ENCODE results near the gene ABHD10. TPM values are rescaled to one million over a fixed set of nuclear protein-coding genes. Genes with fewer than 3 reads are reported as not detected.

Gene ABHD10
- total and polyA plus RNA-seq, 10 of the 15 experiments (the other 5 are each of a cell fraction or from before 2014, with no cell fraction given) = 12.3 to 51.0 (median 28.9) TPM

- H4K20me1 ChIP-seq (ENCODE audit: control insufficient read depth, insufficient read depth) = no peaks in the 10 kb centered on the region
Observed at GRCh38 chr3:111980716-111981456, 2.1 kb downstream of the ABHD10 start.

More at GRCh38 chr3:111980716-111981456, 2.1 kb downstream of the ABHD10 start:
- Histone ChIP-seq H3K36me3 (ENCODE audit: control insufficient read depth in 2 of 2, insufficient read depth in 2 of 2, low read length in 1 of 2) (peaks cover 0 to 5% of the 10 kb centered on the region in 2 experiments; a peak in 1 of 4 replicates), H3K9ac (ENCODE audit: control insufficient read depth, insufficient read depth, low read length) (no peak overlapping the region), H3K4me1 (ENCODE audit: control insufficient read depth, insufficient read depth, low read length) (peaks cover 5% of the 10 kb centered on the region), H3K27me3 (replicated peaks in 1 of 2; ENCODE audit: control insufficient read depth in 2 of 2, insufficient read depth in 2 of 2, low read length in 1 of 2) (no peaks in the 10 kb centered on the region), H3K79me2 (ENCODE audit: control insufficient read depth, insufficient read depth, low read length) (peaks cover 27% of the 10 kb centered on the region), H3K27ac (ENCODE audit: control insufficient read depth, insufficient read depth) (no peak overlapping the region), H3K9me3 (replicated peaks; ENCODE audit: control insufficient read depth, insufficient read depth, low read length) (no peaks in the 10 kb centered on the region), H2AFZ (ENCODE audit: control insufficient read depth, low read depth, low read length) (no peak overlapping the region), H3K4me2 (ENCODE audit: control insufficient read depth, insufficient read depth) (peak overlapping the region; percentile 72), H3K4me3 (peak overlapping the region; percentile 44; the same call in 1 of the 2 replicates)
- intact Hi-C loops (cut with micrococcal nuclease; ENCODE audit: unreplicated experiment) = no loop called here
- BruUV-seq (replicated peaks) = no TSS peak
- in situ Hi-C loops (cut with MboI) = no loop called here
- no peak for FAIRE-seq
- 97% methylated on average over 10 of the region's 10 CpGs for WGBS (ENCODE audit: insufficient coverage, insufficient replicate concordance, low lambda C conversion rate, missing lambda C conversion rate)
- POLR2A ChIA-PET = interaction anchor here (0.6 to 1.9 kb wide), 2 partner anchors 14 to 21 kb away, joined by 3 to 6 read pairs; no protein-coding TSS in a partner anchor
- no peak for TF ChIP-seq YBX1 (IDR thresholded peaks at IDR 0.05)
- TF ChIP-seq MLLT1 (IDR thresholded peaks at IDR 0.05) = peak; percentile 49; the same call in 1 of the 2 replicates
- TF ChIP-seq HCFC1 (IDR thresholded peaks at IDR 0.05; ENCODE audit: low read length) = no peak
- TF ChIP-seq EZH2 (IDR thresholded peaks at IDR 0.05; ENCODE audit: borderline replicate concordance, control insufficient read depth, low read depth, low read length) = no peak
- TF ChIP-seq SPI1 (IDR thresholded peaks at IDR 0.05; ENCODE audit: borderline replicate concordance, insufficient read depth, low read depth, low read length) = peak; percentile 33; the same call in 1 of the 2 replicates
- no peak for TF ChIP-seq RB1 (IDR thresholded peaks at IDR 0.05; ENCODE audit: borderline replicate concordance)
- peak; percentile 63; the same call in 1 of the 2 replicates for TF ChIP-seq PKNOX1 (IDR thresholded peaks at IDR 0.05)
- no peak for TF ChIP-seq NBN (IDR thresholded peaks at IDR 0.05)
- no peak for TF ChIP-seq BHLHE40 (IDR thresholded peaks at IDR 0.05; ENCODE audit: borderline replicate concordance in 1 of 2, low read depth in 2 of 2, low read length in 1 of 2)
- no peak for TF ChIP-seq HDAC2 (IDR thresholded peaks at IDR 0.05)
- TF ChIP-seq ZNF384 (IDR thresholded peaks at IDR 0.05; ENCODE audit: borderline replicate concordance, low read depth, low read length) = 0 out of 2 replicates have a peak, but pooled peaks have one; percentile 37
- RAD21 ChIA-PET (ENCODE audit: unreplicated experiment) = interaction anchor here (0.6 to 2.8 kb wide), 6 partner anchors 9 to 1015 kb away, joined by 4 to 26 read pairs (median 9); no protein-coding TSS in a partner anchor
- CTCF ChIA-PET = interaction anchor here (0.7 to 7.1 kb wide), 12 partner anchors 9 to 308 kb away, joined by 3 to 80 read pairs (median 5); no protein-coding TSS in a partner anchor
- no peak for ATAC-seq
- DNase-seq (ENCODE audit: low read depth, low spot score) = no peak
- SMC1A ChIA-PET (ENCODE audit: uncharacterized antibody, unreplicated experiment) = interaction anchor here (1.3 to 5.4 kb wide), 4 partner anchors 9 to 265 kb away, joined by 3 to 44 read pairs (median 14); no protein-coding TSS in a partner anchor

Data from GM12878 (cell line).